GM23338 (cell line): ENCODE measurements around the gene RGS6. TPM values are rescaled to one million over a fixed set of nuclear protein-coding genes. Genes with fewer than 3 reads are reported as not detected.

Source experiments
- ATAC-seq: fragments of 200-7000 bp; cut with Tn5 transposase; 3 replicates; pipeline ENCODE4 v1.9.1; 2020
- DNase-seq: peaks from one replicate; pipeline ENCODE4 v3.0.0-alpha.2; 2015; ENCODE audit warnings: low spot score
- H2AFZ ChIP-seq: fragments of 200-600 bp; sonication (generic); 2 replicates; pipeline ENCODE4 v1.8.0; 2016; ENCODE audit warnings: antibody characterized with exemption, mild to moderate bottlenecking, moderate library complexity
- H3F3A ChIP-seq: fragments of 200-600 bp; sonication (generic); replicated peaks from 2 replicates; pipeline ENCODE4 v1.8.0; 2017; ENCODE audit warnings: antibody characterized with exemption, mixed run types, low read depth
- H3K27ac ChIP-seq: fragments of 200-600 bp; sonication (generic); 2 replicates; pipeline ENCODE4 v1.6.1; 2016; ENCODE audit warnings: low read depth
- H3K27me3 ChIP-seq: fragments of 200-600 bp; sonication (generic); 2 replicates; pipeline ENCODE4 v1.8.0; 2016; ENCODE audit warnings: mild to moderate bottlenecking, mixed run types, moderate library complexity; ENCODE audit not compliant: insufficient read depth
- H3K36me3 ChIP-seq: fragments of 200-600 bp; sonication (generic); 2 replicates; pipeline ENCODE4 v1.8.0; 2016; ENCODE audit warnings: mild to moderate bottlenecking; ENCODE audit not compliant: insufficient read depth
- H3K4me1 ChIP-seq: fragments of 200-600 bp; sonication (generic); 2 replicates; pipeline ENCODE4 v1.8.0; 2016; ENCODE audit warnings: mild to moderate bottlenecking, moderate library complexity; ENCODE audit not compliant: insufficient read depth
- H3K4me2 ChIP-seq: fragments of 200-600 bp; sonication (generic); 2 replicates; pipeline ENCODE4 v1.7.1; 2017; ENCODE audit warnings: mixed run types
- H3K4me3 ChIP-seq: fragments of 200-600 bp; sonication (generic); 2 replicates; pipeline ENCODE4 v1.6.1; 2016; ENCODE audit warnings: mixed run types
- H3K79me2 ChIP-seq: fragments of 200-600 bp; sonication (generic); replicated peaks from 2 replicates; pipeline ENCODE4 v1.8.0; 2017; ENCODE audit warnings: mild to moderate bottlenecking; ENCODE audit not compliant: insufficient read depth
- H3K9me2 ChIP-seq: fragments of 200-600 bp; sonication (generic); 2 replicates; pipeline ENCODE4 v1.8.0; 2017; ENCODE audit not compliant: insufficient read depth
- H4K20me1 ChIP-seq: fragments of 200-600 bp; sonication (generic); replicated peaks from 2 replicates; pipeline ENCODE4 v1.8.0; 2017; ENCODE audit warnings: mild to moderate bottlenecking; ENCODE audit not compliant: insufficient read depth
- H3K27ac Mint-ChIP-seq: 2 replicates; pipeline ENCODE4 v1.8.0; 2020; ENCODE audit warnings: inconsistent platforms, mild to moderate bottlenecking, moderate library complexity, mixed read lengths
- H3K27me3 Mint-ChIP-seq: 3 replicates; pipeline ENCODE4 v1.8.0; 2022; ENCODE audit warnings: low read depth, mild to moderate bottlenecking, moderate library complexity, mixed read lengths, inconsistent platforms; ENCODE audit not compliant: insufficient read depth, poor library complexity
- H3K36me3 Mint-ChIP-seq: 3 replicates; pipeline ENCODE4 v1.8.0; 2021; ENCODE audit warnings: low read depth, mild to moderate bottlenecking, inconsistent platforms, moderate library complexity, mixed read lengths
- H3K4me1 Mint-ChIP-seq: 3 replicates; pipeline ENCODE4 v1.8.0; 2020; ENCODE audit warnings: mild to moderate bottlenecking, inconsistent platforms, mixed read lengths
- H3K4me3 Mint-ChIP-seq: 3 replicates; pipeline ENCODE4 v1.8.0; 2021; ENCODE audit warnings: moderate library complexity, mild to moderate bottlenecking, inconsistent platforms, mixed read lengths
- H3K9me3 Mint-ChIP-seq: 3 replicates; pipeline ENCODE4 v1.8.0; 2020; ENCODE audit warnings: moderate library complexity, mild to moderate bottlenecking, inconsistent platforms, mixed read lengths
- CTCF ChIP-seq, 2 experiments: fragments of 200-600 bp in 1 of 2; sonication (generic) in 1 of 2; conservative IDR thresholded peaks; 2 replicates each; pipeline versions ENCODE4 v1.5.1 to v1.6.1; 2016 to 2017; ENCODE audit warnings: antibody characterized with exemption in 2 of 2, low read depth in 2 of 2, mild to moderate bottlenecking in 2 of 2, moderate library complexity in 1 of 2
- EZH2phosphoT487 ChIP-seq: fragments of 200-600 bp; sonication (generic); IDR thresholded peaks from one replicate; pipeline ENCODE4 v1.8.1; 2018; ENCODE audit warnings: antibody characterized with exemption; ENCODE audit not compliant: unreplicated experiment
- JUNB ChIP-seq: IDR thresholded peaks from one replicate; pipeline ENCODE4 v1.6.1; 2016; ENCODE audit warnings: antibody characterized with exemption; ENCODE audit not compliant: unreplicated experiment
- STAT1 ChIP-seq: IDR thresholded peaks from one replicate; pipeline ENCODE4 v1.6.1; 2016; ENCODE audit warnings: antibody characterized with exemption; ENCODE audit not compliant: unreplicated experiment
- ZNF114 ChIP-seq: fragments of 250-450 bp; sonication (Bioruptor Pico); IDR thresholded peaks from 2 replicates; pipeline ENCODE4 v1.5.0; 2020; ENCODE audit warnings: mild to moderate bottlenecking, moderate library complexity
- ZNF331 ChIP-seq: fragments of 250-450 bp; sonication (Bioruptor Pico); IDR thresholded peaks from 2 replicates; pipeline ENCODE4 v1.5.0; 2020; ENCODE audit warnings: low read depth, mild to moderate bottlenecking, moderate library complexity
- ZNF462 ChIP-seq: fragments of 250-450 bp; sonication (Bioruptor Pico); IDR thresholded peaks from 2 replicates; pipeline ENCODE4 v1.5.0; 2020; ENCODE audit warnings: mild to moderate bottlenecking, moderate library complexity
- polyA plus RNA-seq: library from polyadenylated mRNA; unstranded; fragments of >200 nt; fragmentation: Nextera tagmentation; extraction: Ambion mirVana; gene quantifications from 2 replicates; pipeline ENCODE4 v1.2.1, GENCODE V29; 2016
- total RNA-seq: library from RNA; depleted of rRNA; stranded (reverse); fragments of >200 nt; shearing (Covaris generic); gene quantifications from 2 replicates; pipeline ENCODE4 v1.2.3, GENCODE V29; 2014

RGS6 gene
- total and polyA plus RNA-seq, 2 experiments from 2014 or later: 0.66 to 0.83 TPM

GRCh38 chr14:71905860-71906259 is 26.4 kb upstream of the RGS6 start (continued):
- TF ChIP-seq ZNF462 (CRISPR knock-in tag) (no peak), ZNF114 (no peak), CTCF (conservative IDR thresholded peaks at IDR 0.05; ENCODE audit: low read depth in 2 of 2) (no peak)

- Mint-ChIP-seq H3K4me1 (peaks cover 7% of the 10 kb centered on the region), H3K27me3 (peaks cover 3% of the 10 kb centered on the region), H3K36me3 (no peaks in the 10 kb centered on the region), H3K27ac (no peak overlapping the region), H3K4me3 (no peak overlapping the region), H3K9me3 (no peaks in the 10 kb centered on the region)
- Histone ChIP-seq H3K4me2 (no peak overlapping the region), H3K79me2 (no peaks in the 10 kb centered on the region), H4K20me1 (no peaks in the 10 kb centered on the region), H3K4me3 (no peak overlapping the region), H3K27me3 (no peaks in the 10 kb centered on the region), H3K36me3 (no peaks in the 10 kb centered on the region), H3K4me1 (peaks cover 7% of the 10 kb centered on the region; the same call in 1 of the 2 replicates), H3K27ac (no peak overlapping the region), H3F3A (no peaks in the 10 kb centered on the region), H3K9me2 (0 out of 2 replicates have a peak, but pooled peaks cover under 1% of the 10 kb centered on the region), H2AFZ (peak overlapping the region; percentile 66; the same call in 1 of the 2 replicates)
- no peak for ATAC-seq
- DNase-seq: no peak
- TF ChIP-seq ZNF331: no peak
- no peak for TF ChIP-seq STAT1
- TF ChIP-seq JUNB: no peak
- no peak for TF ChIP-seq EZH2phosphoT487
Measured at GRCh38 chr14:71907793-71908515, 24.3 kb upstream of the RGS6 start.
